Parathyroid adenoma (tissue), 2 donors: Measurements from ENCODE around the gene VSTM2A.
A peak's percentile ranks its signal among the peaks of the same experiment; 100 is the strongest.

Experiments used
- H2AFZ ChIP-seq: fragments of 300-600 bp; sonication (generic); one replicate; pipeline ENCODE4 v1.7.0; 2017; ENCODE audit warnings: antibody characterized with exemption, mild to moderate bottlenecking
- H3K27ac ChIP-seq: fragments of 300-600 bp; sonication (generic); one replicate; pipeline ENCODE4 v1.7.0; 2017
- H3K27me3 ChIP-seq: fragments of 300-600 bp; sonication (generic); one replicate; pipeline ENCODE4 v1.7.0; 2017; ENCODE audit warnings: low read length; ENCODE audit not compliant: control insufficient read depth, insufficient read depth
- H3K36me3 ChIP-seq: fragments of 300-600 bp; sonication (generic); one replicate; pipeline ENCODE4 v1.7.0; 2017; ENCODE audit warnings: low read length; ENCODE audit not compliant: control insufficient read depth, insufficient read depth
- H3K4me1 ChIP-seq: fragments of 300-600 bp; sonication (generic); one replicate; pipeline ENCODE4 v1.7.0; 2017; ENCODE audit warnings: control low read depth
- H3K4me2 ChIP-seq: fragments of 300-600 bp; sonication (generic); one replicate; pipeline ENCODE4 v1.7.0; 2017; ENCODE audit warnings: low read length
- H3K4me3 ChIP-seq: fragments of 300-600 bp; sonication (generic); one replicate; pipeline ENCODE4 v1.7.0; 2017; ENCODE audit warnings: low read depth, low read length
- H3K79me2 ChIP-seq: fragments of 300-600 bp; sonication (generic); one replicate; pipeline ENCODE4 v1.7.0; 2017; ENCODE audit warnings: control low read depth
- H3K9ac ChIP-seq: fragments of 300-600 bp; sonication (generic); one replicate; pipeline ENCODE4 v1.7.0; 2017; ENCODE audit warnings: mild to moderate bottlenecking
- H3K9me3 ChIP-seq: fragments of 300-600 bp; sonication (generic); one replicate; pipeline ENCODE4 v1.7.0; 2017; ENCODE audit warnings: low read length; ENCODE audit not compliant: control insufficient read depth
- CTCF ChIP-seq: fragments of 300-600 bp; sonication (generic); IDR thresholded peaks from one replicate; pipeline ENCODE4 v1.7.0; 2017; ENCODE audit warnings: antibody characterized with exemption, mild to moderate bottlenecking
- donor health status: primary hyperparathyroidism.

VSTM2A gene

GRCh38 chr7:54544149-54544526 lies 2.0 kb downstream of the VSTM2A start:
- Histone ChIP-seq H3K79me2 (no peaks in the 10 kb centered on the region), H3K4me2 (no peak overlapping the region), H3K27me3 (no peaks in the 10 kb centered on the region), H3K36me3 (no peaks in the 10 kb centered on the region), H3K9ac (no peak overlapping the region), H3K4me3 (no peak overlapping the region), H3K4me1 (no peaks in the 10 kb centered on the region), H2AFZ (no peak overlapping the region), H3K9me3 (no peaks in the 10 kb centered on the region), H3K27ac (no peak overlapping the region)
- TF ChIP-seq CTCF: no peak

DNA sequence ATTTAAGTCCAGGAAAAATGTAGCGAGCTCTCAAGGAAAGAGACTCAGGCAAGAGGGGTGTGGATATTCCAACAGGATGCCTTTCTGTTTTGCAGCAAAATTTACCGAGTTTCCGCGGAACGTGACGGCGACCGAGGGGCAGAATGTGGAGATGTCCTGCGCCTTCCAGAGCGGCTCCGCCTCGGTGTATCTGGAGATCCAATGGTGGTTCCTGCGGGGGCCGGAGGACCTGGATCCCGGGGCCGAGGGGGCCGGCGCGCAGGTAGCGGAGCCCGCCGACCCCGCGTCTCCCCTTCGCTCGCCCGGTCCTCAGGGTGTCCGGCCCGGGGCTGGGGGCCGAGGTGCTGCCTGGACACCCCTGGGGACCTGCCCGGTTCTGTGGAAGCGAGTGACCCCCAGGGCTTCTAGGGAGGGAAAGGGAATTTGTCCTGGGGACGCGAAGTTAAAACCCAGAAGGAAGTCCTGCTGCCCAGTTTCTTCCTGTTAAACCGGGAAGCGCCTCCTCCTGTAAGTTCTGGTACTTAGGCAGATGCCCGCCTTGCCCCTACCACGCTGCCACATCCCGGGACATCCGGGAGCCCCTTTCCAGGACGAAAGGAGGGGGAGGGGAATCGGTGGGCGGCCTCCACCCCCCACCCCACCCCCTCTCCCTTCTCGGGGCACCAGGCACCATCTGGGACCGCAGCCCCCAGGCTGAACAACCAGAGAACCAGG lies 2.5 kb downstream of the VSTM2A start:
- H3K4me2 ChIP-seq: no peak overlapping the region
- no peaks in the 10 kb centered on the region for H3K79me2 ChIP-seq
- H2AFZ ChIP-seq: no peak overlapping the region
- H3K4me3 ChIP-seq: no peak overlapping the region
- no peak overlapping the region for H3K9ac ChIP-seq
- H3K36me3 ChIP-seq: no peaks in the 10 kb centered on the region
- no peak overlapping the region for H3K27ac ChIP-seq
- H3K4me1 ChIP-seq: no peaks in the 10 kb centered on the region
- no peaks in the 10 kb centered on the region for H3K9me3 ChIP-seq
- TF ChIP-seq CTCF: no peak
- H3K27me3 ChIP-seq: no peaks in the 10 kb centered on the region

GRCh38 chr7:54545241-54545563 lies 3.0 kb downstream of the VSTM2A start:
- H3K4me3 ChIP-seq: no peak overlapping the region
- no peaks in the 10 kb centered on the region for H3K9me3 ChIP-seq
- no peak overlapping the region for H3K27ac ChIP-seq
- H3K4me2 ChIP-seq: no peak overlapping the region
- no peaks in the 10 kb centered on the region for H3K79me2 ChIP-seq
- no peaks in the 10 kb centered on the region for H3K27me3 ChIP-seq
- H2AFZ ChIP-seq: no peak overlapping the region
- H3K9ac ChIP-seq: no peak overlapping the region
- no peaks in the 10 kb centered on the region for H3K4me1 ChIP-seq
- H3K36me3 ChIP-seq: no peaks in the 10 kb centered on the region
- no peak for TF ChIP-seq CTCF

DNA sequence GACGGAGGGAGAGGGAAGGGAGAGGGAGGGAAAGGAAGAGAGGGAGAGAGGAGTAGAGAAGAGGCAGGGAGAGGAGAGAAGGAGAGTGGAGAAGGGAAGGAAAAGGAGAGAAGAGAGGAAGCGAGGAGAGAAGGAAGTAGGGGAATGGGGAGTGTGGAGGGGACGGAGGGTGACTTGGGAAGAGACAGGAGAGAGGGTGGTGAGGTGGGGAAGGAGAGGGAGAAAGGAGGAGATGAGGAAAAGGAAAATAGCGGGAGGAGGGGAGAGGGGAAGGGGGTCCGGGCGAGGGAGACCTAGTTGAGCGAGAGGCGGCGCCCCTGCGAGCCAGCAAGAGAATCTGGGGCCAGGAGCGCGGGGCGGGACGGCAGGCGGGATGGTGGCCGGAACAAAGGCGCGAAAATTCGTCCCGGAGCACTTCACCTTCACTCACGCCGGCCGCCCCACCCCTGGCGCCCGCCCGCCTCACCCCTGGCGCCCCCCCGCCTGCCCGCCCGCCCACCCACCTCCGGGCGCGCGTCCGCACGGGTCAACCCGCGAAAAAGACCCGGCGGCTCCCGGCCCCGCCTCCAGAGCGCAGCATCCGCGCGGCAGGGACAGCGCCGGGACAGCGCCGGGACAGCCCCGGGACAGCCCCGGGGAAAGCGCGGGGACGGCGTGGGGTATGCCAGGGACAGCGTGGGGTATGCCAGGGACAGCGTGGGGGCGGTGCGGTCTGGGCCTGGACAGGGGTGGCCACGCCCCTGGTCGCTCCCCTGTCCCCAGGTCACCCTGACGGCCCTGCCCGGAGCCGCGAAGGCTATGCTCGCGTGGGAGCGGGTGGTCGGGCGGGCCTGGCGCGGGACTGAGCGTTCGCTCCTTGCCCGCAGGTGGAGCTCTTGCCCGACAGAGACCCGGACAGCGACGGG lies 4.2 kb downstream of the VSTM2A start:
- Histone ChIP-seq H3K36me3 (no peaks in the 10 kb centered on the region), H2AFZ (peak overlapping the region; percentile 11), H3K4me2 (peak overlapping the region; percentile 58), H3K27me3 (no peaks in the 10 kb centered on the region), H3K4me1 (no peaks in the 10 kb centered on the region), H3K9ac (no peak overlapping the region), H3K27ac (no peak overlapping the region), H3K4me3 (no peak overlapping the region), H3K9me3 (no peaks in the 10 kb centered on the region), H3K79me2 (no peaks in the 10 kb centered on the region)
- TF ChIP-seq CTCF: no peak
